ENCODE data around the gene SAMD4B. TPM values are rescaled to one million over a fixed set of nuclear protein-coding genes. Genes with fewer than 3 reads are reported as not detected.
A peak's percentile ranks its signal among the peaks of the same experiment; 100 is the strongest.

Gene SAMD4B
- total RNA-seq, 3 donors from 2014 or later (not counting 1 experiment from before 2014, with no cell fraction given): 67.8 to 80.8 (median 78.9) TPM

DNA sequence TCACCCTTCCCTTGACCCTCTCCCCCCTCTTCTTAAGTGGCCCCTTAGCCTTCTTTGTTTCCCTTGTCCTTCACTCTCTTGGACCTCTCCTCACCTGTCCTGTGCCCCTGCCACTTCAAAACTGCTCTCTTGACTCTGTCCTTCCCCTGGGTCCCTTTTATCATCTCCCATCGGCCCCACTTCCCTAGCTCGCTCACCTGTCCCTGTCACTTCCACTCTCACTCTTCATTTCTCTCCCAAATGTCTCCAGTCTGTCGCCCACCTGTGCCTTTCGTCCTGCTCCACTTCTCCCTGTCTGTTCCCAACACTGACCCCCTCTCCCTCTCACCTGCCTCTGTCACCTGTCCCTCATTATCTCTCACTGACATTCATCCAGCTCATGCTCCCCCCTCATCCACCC, 45.3 kb upstream of the SAMD4B start:
- Histone ChIP-seq H3K4me3 (ENCODE audit: low read length) (no peak overlapping the region), H3K4me1 (ENCODE audit: control insufficient read depth, insufficient read depth, low read length) (peaks cover 44% of the 10 kb centered on the region), H3K27me3 (ENCODE audit: control insufficient read depth, insufficient read depth, low read length) (no peaks in the 10 kb centered on the region), H3K27ac (ENCODE audit: low read length) (no peak overlapping the region), H3K36me3 (ENCODE audit: control insufficient read depth, insufficient read depth, low read length) (no peaks in the 10 kb centered on the region), H3K9me3 (ENCODE audit: control insufficient read depth, insufficient read depth, low read length) (no peaks in the 10 kb centered on the region)
- intact Hi-C loops (cut with micrococcal nuclease): loop anchor here (5.0 kb wide), 1 partner anchor 45 kb away; the partner anchor contains the start of gene SAMD4B
- ATAC-seq (no peak), DNase-seq (no peak)
- no peaks in the 10 kb centered on the region for H3K27me3 Mint-ChIP-seq (ENCODE audit: low read depth in 2 of 2)
- peaks cover 39 to 42% of the 10 kb centered on the region in 2 donors for H3K4me1 Mint-ChIP-seq
- H3K9me3 Mint-ChIP-seq: no peaks in the 10 kb centered on the region
- 94% methylated on average over 4 of the region's 4 CpGs for WGBS (ENCODE audit: insufficient coverage)
- TF ChIP-seq, protein P1, sequence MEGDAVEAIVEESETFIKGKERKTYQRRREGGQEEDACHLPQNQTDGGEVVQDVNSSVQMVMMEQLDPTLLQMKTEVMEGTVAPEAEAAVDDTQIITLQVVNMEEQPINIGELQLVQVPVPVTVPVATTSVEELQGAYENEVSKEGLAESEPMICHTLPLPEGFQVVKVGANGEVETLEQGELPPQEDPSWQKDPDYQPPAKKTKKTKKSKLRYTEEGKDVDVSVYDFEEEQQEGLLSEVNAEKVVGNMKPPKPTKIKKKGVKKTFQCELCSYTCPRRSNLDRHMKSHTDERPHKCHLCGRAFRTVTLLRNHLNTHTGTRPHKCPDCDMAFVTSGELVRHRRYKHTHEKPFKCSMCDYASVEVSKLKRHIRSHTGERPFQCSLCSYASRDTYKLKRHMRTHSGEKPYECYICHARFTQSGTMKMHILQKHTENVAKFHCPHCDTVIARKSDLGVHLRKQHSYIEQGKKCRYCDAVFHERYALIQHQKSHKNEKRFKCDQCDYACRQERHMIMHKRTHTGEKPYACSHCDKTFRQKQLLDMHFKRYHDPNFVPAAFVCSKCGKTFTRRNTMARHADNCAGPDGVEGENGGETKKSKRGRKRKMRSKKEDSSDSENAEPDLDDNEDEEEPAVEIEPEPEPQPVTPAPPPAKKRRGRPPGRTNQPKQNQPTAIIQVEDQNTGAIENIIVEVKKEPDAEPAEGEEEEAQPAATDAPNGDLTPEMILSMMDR (IDR thresholded peaks at IDR 0.05): no peak
- peak overlapping the region; percentile 1 to 81 for H3K27ac Mint-ChIP-seq
- peak overlapping the region; percentile 51 for H3K4me3 Mint-ChIP-seq
- H3K36me3 Mint-ChIP-seq: no peaks in the 10 kb centered on the region

GRCh38 chr19:39297931-39298634, 44.1 kb upstream of the SAMD4B start:
- TF ChIP-seq, protein P1 (IDR thresholded peaks at IDR 0.05): no peak
- intact Hi-C loops (cut with micrococcal nuclease): loop anchor here (5.0 kb wide), 1 partner anchor 44 kb away; the partner anchor contains the start of gene SAMD4B
- WGBS (ENCODE audit: insufficient coverage): 15% methylated on average over 17 of the region's 17 CpGs
- DNase-seq: peak; percentile 80 to 81
- Mint-ChIP-seq H3K27me3 (ENCODE audit: low read depth in 2 of 2) (no peaks in the 10 kb centered on the region), H3K36me3 (no peaks in the 10 kb centered on the region), H3K9me3 (no peaks in the 10 kb centered on the region), H3K4me1 (peaks cover 39 to 47% of the 10 kb centered on the region in 2 donors), H3K4me3 (peak overlapping the region; percentile 86), H3K27ac (peak overlapping the region; percentile 80 to 81)
- H3K4me3 ChIP-seq (ENCODE audit: low read length): peak overlapping the region; percentile 41
- peaks cover 44% of the 10 kb centered on the region for H3K4me1 ChIP-seq (ENCODE audit: control insufficient read depth, insufficient read depth, low read length)
- peak overlapping the region; percentile 66 for H3K27ac ChIP-seq (ENCODE audit: low read length)
- ATAC-seq: peak; percentile 83 to 93 (median 91)
- no peaks in the 10 kb centered on the region for H3K27me3 ChIP-seq (ENCODE audit: control insufficient read depth, insufficient read depth, low read length)
- no peaks in the 10 kb centered on the region for H3K36me3 ChIP-seq (ENCODE audit: control insufficient read depth, insufficient read depth, low read length)
- no peaks in the 10 kb centered on the region for H3K9me3 ChIP-seq (ENCODE audit: control insufficient read depth, insufficient read depth, low read length)

DNA sequence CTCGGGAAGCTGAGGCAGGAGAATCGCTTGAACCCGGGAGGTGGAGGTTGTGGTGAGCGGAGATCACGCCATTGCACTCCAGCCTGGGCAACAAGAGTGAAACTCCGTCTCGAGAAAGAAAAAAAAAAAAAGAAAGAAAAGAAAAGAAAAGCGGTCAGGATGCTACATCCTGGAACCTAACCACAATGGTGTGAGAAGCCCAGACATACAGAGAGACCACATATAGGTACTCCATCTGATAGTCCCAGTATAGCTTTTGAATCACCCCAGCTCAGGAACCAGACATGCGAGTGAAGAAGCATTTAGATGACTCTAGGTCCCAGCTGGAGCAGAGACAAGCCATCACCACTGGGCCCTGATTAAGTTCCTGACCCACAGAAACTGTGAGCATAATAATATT, 42.8 kb upstream of the SAMD4B start:
- Mint-ChIP-seq H3K4me3 (peak overlapping the region; percentile 86), H3K4me1 (peaks cover 39 to 47% of the 10 kb centered on the region in 2 donors), H3K9me3 (no peaks in the 10 kb centered on the region), H3K36me3 (no peaks in the 10 kb centered on the region), H3K27me3 (ENCODE audit: low read depth in 2 of 2) (no peaks in the 10 kb centered on the region), H3K27ac (peak overlapping the region; percentile 80 to 81)
- 28% methylated on average over 8 of the region's 9 CpGs for WGBS (ENCODE audit: insufficient coverage)
- H3K36me3 ChIP-seq (ENCODE audit: control insufficient read depth, insufficient read depth, low read length): no peaks in the 10 kb centered on the region
- ATAC-seq: peak; percentile 14 to 27 (median 25)
- no peaks in the 10 kb centered on the region for H3K9me3 ChIP-seq (ENCODE audit: control insufficient read depth, insufficient read depth, low read length)
- peaks cover 44% of the 10 kb centered on the region for H3K4me1 ChIP-seq (ENCODE audit: control insufficient read depth, insufficient read depth, low read length)
- no peak overlapping the region for H3K4me3 ChIP-seq (ENCODE audit: low read length)
- intact Hi-C loops (cut with micrococcal nuclease): loop anchor here (5.0 kb wide), 1 partner anchor 43 kb away; the partner anchor contains the start of gene SAMD4B
- TF ChIP-seq, protein P1 (IDR thresholded peaks at IDR 0.05): no peak
- peak overlapping the region; percentile 66 for H3K27ac ChIP-seq (ENCODE audit: low read length)
- no peaks in the 10 kb centered on the region for H3K27me3 ChIP-seq (ENCODE audit: control insufficient read depth, insufficient read depth, low read length)
- DNase-seq: peak in 1 of 2 donors; percentile 70
